ENCODE measurements around the gene KLC4.

The KLC4 gene

DNA sequence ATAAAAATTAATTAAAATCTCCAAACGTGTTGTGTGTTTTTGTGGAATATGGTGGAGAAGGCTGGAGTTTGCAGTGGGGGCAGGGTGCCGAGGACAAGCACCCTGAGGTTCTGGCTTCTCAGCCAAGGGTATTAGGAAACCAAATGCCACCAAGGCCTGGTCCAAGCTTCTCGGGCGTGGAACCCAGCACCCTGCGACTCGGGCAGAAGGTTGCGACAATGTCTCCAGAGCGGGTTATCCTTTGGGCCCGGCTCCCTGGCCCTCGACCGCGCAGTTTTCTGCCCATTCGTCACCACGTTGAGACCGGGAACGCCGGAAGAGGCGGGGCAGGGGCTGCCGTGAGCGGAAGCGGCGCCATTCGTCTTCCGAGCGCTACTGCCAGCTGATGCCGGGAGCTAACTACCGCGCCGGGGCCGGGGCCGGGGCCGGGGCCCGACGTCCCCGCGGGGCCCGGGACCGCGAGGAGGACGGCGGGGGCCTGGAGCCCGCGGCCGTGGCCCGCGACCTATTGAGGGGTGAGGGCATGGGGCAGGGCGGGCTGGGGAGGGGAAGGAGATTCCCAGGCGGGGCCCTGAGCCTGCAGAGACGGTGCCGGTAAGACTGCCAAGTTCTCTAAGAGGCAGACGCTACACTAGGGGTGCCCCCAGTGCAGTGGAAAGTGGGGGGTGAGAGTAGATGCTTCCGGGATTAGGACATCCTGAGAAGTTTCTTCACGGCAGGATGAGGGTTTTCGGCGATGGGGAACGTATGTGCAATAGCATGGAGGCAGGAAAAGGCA lies 38.0 kb upstream of the KLC4 start, which contains the start of gene RRP36:
RRP36 (plus strand) TSS at position 354 of the 778 bp plus-strand sequence; CDS start at position 386, 32 bp downstream.
- peak; percentile 94 for ATAC-seq
- TF ChIP-seq POU6F1 (CRISPR knock-in tag; IDR thresholded peaks at IDR 0.05; ENCODE audit: borderline replicate concordance, low read depth): no peak
- TF ChIP-seq ISL1 (CRISPR knock-in tag; IDR thresholded peaks at IDR 0.05): no peak
- TF ChIP-seq SNAI2 (CRISPR knock-in tag; IDR thresholded peaks at IDR 0.05): no peak
- TF ChIP-seq GLIS3 (CRISPR knock-in tag; IDR thresholded peaks at IDR 0.05): 0 out of 2 replicates have a peak, but pooled peaks have one; percentile 37

- TF ChIP-seq CSDC2 (CRISPR knock-in tag; IDR thresholded peaks at IDR 0.05): no peak
- no peak for TF ChIP-seq ESRRG (CRISPR knock-in tag; IDR thresholded peaks at IDR 0.05)
- TF ChIP-seq RARB (CRISPR knock-in tag; IDR thresholded peaks at IDR 0.05): no peak
- TF ChIP-seq PPARA (CRISPR knock-in tag; IDR thresholded peaks at IDR 0.05; ENCODE audit: borderline replicate concordance): no peak
Observed at GRCh38 chr6:43024436-43024835, 35.0 kb upstream of the KLC4 start.

DNA sequence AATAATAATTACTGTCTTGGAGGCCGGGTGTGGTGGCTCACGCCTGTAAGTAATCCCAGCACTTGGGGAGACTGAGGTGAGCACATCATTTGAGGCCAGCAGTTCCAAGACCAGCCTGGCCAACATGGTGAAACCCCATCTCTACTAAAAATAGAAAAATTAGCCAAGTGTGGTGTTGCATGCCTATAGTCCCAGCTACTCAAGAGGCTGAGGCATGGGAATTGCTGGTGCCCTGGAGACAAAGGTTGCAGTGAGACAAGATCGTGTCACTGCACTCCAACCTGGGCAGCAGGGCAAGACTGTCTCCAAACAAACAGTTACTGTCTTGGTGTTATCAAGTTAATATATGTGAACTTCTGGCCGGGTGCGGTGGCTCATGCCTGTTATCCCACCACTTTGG lies 33.1 kb upstream of the KLC4 start:
- no peak for ATAC-seq

More at GRCh38 chr6:43024436-43024835, 35.0 kb upstream of the KLC4 start:
- no peak for ATAC-seq

DNA sequence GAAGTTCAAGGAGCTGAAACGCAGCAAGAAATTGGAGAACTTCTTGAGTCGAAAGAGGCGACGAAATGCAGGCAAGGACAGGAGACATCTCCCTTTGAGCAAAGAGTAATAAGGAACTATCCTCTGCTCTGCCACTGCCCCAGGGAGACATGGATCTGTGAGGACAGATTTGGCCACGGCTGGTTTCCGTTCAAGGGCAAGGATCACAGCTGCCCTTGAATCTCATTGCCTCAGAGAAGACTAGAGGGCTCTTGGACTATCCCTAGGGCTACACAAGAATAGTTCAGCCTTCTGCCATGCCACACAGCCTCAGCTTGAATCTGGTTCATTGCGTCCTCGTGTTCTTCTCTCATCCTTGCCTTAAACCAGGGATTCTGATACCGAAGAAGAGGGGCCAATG lies 30.3 kb upstream of the KLC4 start:
- ATAC-seq: no peak
- no peak for TF ChIP-seq POU6F1 (CRISPR knock-in tag; IDR thresholded peaks at IDR 0.05; ENCODE audit: borderline replicate concordance, low read depth)
- TF ChIP-seq, protein P1, sequence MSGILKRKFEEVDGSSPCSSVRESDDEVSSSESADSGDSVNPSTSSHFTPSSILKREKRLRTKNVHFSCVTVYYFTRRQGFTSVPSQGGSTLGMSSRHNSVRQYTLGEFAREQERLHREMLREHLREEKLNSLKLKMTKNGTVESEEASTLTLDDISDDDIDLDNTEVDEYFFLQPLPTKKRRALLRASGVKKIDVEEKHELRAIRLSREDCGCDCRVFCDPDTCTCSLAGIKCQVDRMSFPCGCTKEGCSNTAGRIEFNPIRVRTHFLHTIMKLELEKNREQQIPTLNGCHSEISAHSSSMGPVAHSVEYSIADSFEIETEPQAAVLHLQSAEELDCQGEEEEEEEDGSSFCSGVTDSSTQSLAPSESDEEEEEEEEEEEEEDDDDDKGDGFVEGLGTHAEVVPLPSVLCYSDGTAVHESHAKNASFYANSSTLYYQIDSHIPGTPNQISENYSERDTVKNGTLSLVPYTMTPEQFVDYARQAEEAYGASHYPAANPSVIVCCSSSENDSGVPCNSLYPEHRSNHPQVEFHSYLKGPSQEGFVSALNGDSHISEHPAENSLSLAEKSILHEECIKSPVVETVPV (CRISPR knock-in tag; IDR thresholded peaks at IDR 0.05): no peak
- no peak for TF ChIP-seq RARB (CRISPR knock-in tag; IDR thresholded peaks at IDR 0.05)
- TF ChIP-seq OSR1 (CRISPR knock-in tag; IDR thresholded peaks at IDR 0.05): no peak
- TF ChIP-seq ZFP3 (CRISPR knock-in tag; IDR thresholded peaks at IDR 0.05): no peak
- TF ChIP-seq CSDC2 (CRISPR knock-in tag; IDR thresholded peaks at IDR 0.05): no peak

More for the DNA sequence above, 33.1 kb upstream of the KLC4 start:
- TF ChIP-seq OSR1 (CRISPR knock-in tag; IDR thresholded peaks at IDR 0.05) (no peak), ARNTL (CRISPR knock-in tag; IDR thresholded peaks at IDR 0.05; ENCODE audit: borderline replicate concordance, low read depth) (no peak), BACH2 (CRISPR knock-in tag; IDR thresholded peaks at IDR 0.05; ENCODE audit: borderline replicate concordance) (no peak), TCF4 (CRISPR knock-in tag; IDR thresholded peaks at IDR 0.05; ENCODE audit: borderline replicate concordance) (no peak), ZC3H10 (CRISPR knock-in tag; IDR thresholded peaks at IDR 0.05) (no peak), ZNF70 (CRISPR knock-in tag; IDR thresholded peaks at IDR 0.05) (no peak), ISL1 (CRISPR knock-in tag; IDR thresholded peaks at IDR 0.05) (no peak), POU6F1 (CRISPR knock-in tag; IDR thresholded peaks at IDR 0.05; ENCODE audit: borderline replicate concordance, low read depth) (no peak), ESRRG (CRISPR knock-in tag; IDR thresholded peaks at IDR 0.05) (no peak), TOX (CRISPR knock-in tag; IDR thresholded peaks at IDR 0.05; ENCODE audit: borderline replicate concordance) (no peak), SNAI2 (CRISPR knock-in tag; IDR thresholded peaks at IDR 0.05) (no peak), ZFP3 (CRISPR knock-in tag; IDR thresholded peaks at IDR 0.05) (no peak)

DNA sequence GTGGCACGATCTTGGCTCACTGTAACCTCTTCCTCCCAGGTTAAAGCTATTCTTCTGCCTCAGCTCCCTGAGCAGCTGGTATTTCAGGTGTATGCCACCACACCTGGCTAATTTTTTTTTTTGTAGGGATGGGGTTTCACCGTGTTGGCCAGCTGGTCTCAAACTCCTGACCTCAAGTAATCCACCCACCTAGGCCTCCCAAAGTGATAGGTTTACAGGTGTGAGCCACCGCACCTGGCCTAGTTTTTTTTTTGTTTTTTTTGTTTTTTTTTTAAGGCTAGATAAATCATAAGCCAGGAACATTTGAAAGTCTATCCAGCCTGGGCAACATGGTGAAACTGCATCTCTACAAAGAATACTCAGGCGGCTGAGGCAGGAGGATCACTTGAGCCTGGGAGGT lies 27.1 kb upstream of the KLC4 start:
- ATAC-seq: no peak
- no peak for TF ChIP-seq ZFP3 (CRISPR knock-in tag; IDR thresholded peaks at IDR 0.05)
- TF ChIP-seq POU6F1 (CRISPR knock-in tag; IDR thresholded peaks at IDR 0.05; ENCODE audit: borderline replicate concordance, low read depth): no peak
- TF ChIP-seq, protein P1 (CRISPR knock-in tag; IDR thresholded peaks at IDR 0.05): no peak
- TF ChIP-seq ARNTL (CRISPR knock-in tag; IDR thresholded peaks at IDR 0.05; ENCODE audit: borderline replicate concordance, low read depth): no peak
- no peak for TF ChIP-seq ISL1 (CRISPR knock-in tag; IDR thresholded peaks at IDR 0.05)
- TF ChIP-seq, protein P2, sequence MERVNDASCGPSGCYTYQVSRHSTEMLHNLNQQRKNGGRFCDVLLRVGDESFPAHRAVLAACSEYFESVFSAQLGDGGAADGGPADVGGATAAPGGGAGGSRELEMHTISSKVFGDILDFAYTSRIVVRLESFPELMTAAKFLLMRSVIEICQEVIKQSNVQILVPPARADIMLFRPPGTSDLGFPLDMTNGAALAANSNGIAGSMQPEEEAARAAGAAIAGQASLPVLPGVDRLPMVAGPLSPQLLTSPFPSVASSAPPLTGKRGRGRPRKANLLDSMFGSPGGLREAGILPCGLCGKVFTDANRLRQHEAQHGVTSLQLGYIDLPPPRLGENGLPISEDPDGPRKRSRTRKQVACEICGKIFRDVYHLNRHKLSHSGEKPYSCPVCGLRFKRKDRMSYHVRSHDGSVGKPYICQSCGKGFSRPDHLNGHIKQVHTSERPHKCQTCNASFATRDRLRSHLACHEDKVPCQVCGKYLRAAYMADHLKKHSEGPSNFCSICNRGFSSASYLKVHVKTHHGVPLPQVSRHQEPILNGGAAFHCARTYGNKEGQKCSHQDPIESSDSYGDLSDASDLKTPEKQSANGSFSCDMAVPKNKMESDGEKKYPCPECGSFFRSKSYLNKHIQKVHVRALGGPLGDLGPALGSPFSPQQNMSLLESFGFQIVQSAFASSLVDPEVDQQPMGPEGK (CRISPR knock-in tag; IDR thresholded peaks at IDR 0.05; ENCODE audit: borderline replicate concordance): no peak
